ENCODE results near the gene SDK2. TPM values are rescaled to one million over a fixed set of nuclear protein-coding genes. Genes with fewer than 3 reads are reported as not detected.

The SDK2 gene
- total RNA-seq, 1 donor from 2014 or later = 11.0 TPM

- no peaks in the 10 kb centered on the region for H3K4me1 ChIP-seq (ENCODE audit: control insufficient read depth in 3 of 3, insufficient read depth in 3 of 3, low read length in 3 of 3)
- H3K9ac ChIP-seq (ENCODE audit: low read depth in 1 of 3, low read length in 3 of 3) = no peak overlapping the region
- peaks cover 13 to 32% (median 16%) of the 10 kb centered on the region in 3 donors for H3K27me3 ChIP-seq (ENCODE audit: control insufficient read depth in 3 of 3, insufficient read depth in 3 of 3, low read length in 3 of 3)
- no peak overlapping the region for H3K4me3 ChIP-seq (ENCODE audit: low read length in 3 of 3)
- no peaks in the 10 kb centered on the region for H3K9me3 ChIP-seq (ENCODE audit: control insufficient read depth in 3 of 3, low read length in 3 of 3)
- no peaks in the 10 kb centered on the region for H3K36me3 ChIP-seq (ENCODE audit: control insufficient read depth in 3 of 3, insufficient read depth in 3 of 3, low read length in 3 of 3)
- H3K27ac ChIP-seq (ENCODE audit: low read depth, low read length) = no peak overlapping the region
These were observed 132.5 kb downstream of the SDK2 start for GRCh38 chr17:73511719-73512115.

GRCh38 chr17:73510981-73511718 is 133.1 kb downstream of the SDK2 start:
- Histone ChIP-seq H3K4me3 (ENCODE audit: low read length in 3 of 3) (no peak overlapping the region), H3K36me3 (ENCODE audit: control insufficient read depth in 3 of 3, insufficient read depth in 3 of 3, low read length in 3 of 3) (no peaks in the 10 kb centered on the region), H3K9me3 (ENCODE audit: control insufficient read depth in 3 of 3, low read length in 3 of 3) (no peaks in the 10 kb centered on the region), H3K27me3 (ENCODE audit: control insufficient read depth in 3 of 3, insufficient read depth in 3 of 3, low read length in 3 of 3) (peaks cover 16 to 32% (median 17%) of the 10 kb centered on the region in 3 donors), H3K27ac (ENCODE audit: low read depth, low read length) (no peak overlapping the region), H3K4me1 (ENCODE audit: control insufficient read depth in 3 of 3, insufficient read depth in 3 of 3, low read length in 3 of 3) (no peaks in the 10 kb centered on the region), H3K9ac (ENCODE audit: low read depth in 1 of 3, low read length in 3 of 3) (no peak overlapping the region)

DNA sequence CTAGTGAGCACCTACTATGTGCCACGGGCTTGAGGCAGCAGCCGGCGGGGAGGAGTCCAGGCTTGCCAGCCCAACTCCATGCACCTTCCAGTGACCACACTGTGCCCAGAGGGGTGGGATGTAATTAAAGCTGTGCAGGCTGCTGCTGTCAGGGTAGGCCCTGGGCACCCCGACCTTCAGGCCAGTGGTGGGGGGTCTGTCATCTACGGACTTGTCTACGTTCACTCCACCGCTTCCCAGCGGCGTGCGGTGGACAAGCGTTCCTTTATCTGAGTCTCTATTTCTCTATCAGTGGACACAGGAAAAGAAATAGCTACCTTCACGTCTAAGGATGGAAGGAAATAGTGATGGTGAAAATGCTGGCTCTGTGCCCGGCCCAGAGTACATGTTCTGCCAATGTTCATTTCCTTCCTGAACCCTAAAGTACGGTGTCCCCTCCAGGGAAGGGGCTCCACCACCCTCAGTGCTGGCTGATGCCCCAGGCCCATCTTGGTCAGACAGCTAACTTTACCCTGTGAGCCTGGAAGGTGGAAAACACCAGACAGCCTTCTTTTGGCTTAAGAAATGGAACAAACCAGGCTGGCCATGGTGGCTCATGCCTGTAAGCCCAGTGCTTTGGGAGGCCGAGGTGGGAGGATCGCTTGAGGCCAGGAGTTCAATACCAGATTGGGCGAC is 135.2 kb downstream of the SDK2 start:
- Histone ChIP-seq H3K27ac (ENCODE audit: low read depth, low read length) (no peak overlapping the region), H3K36me3 (ENCODE audit: control insufficient read depth in 3 of 3, insufficient read depth in 3 of 3, low read length in 3 of 3) (no peaks in the 10 kb centered on the region), H3K4me1 (ENCODE audit: control insufficient read depth in 3 of 3, insufficient read depth in 3 of 3, low read length in 3 of 3) (no peaks in the 10 kb centered on the region), H3K27me3 (ENCODE audit: control insufficient read depth in 3 of 3, insufficient read depth in 3 of 3, low read length in 3 of 3) (peaks cover 16 to 30% (median 17%) of the 10 kb centered on the region in 3 donors), H3K9ac (ENCODE audit: low read depth in 1 of 3, low read length in 3 of 3) (no peak overlapping the region), H3K4me3 (ENCODE audit: low read length in 3 of 3) (no peak overlapping the region), H3K9me3 (ENCODE audit: control insufficient read depth in 3 of 3, low read length in 3 of 3) (no peaks in the 10 kb centered on the region)

DNA sequence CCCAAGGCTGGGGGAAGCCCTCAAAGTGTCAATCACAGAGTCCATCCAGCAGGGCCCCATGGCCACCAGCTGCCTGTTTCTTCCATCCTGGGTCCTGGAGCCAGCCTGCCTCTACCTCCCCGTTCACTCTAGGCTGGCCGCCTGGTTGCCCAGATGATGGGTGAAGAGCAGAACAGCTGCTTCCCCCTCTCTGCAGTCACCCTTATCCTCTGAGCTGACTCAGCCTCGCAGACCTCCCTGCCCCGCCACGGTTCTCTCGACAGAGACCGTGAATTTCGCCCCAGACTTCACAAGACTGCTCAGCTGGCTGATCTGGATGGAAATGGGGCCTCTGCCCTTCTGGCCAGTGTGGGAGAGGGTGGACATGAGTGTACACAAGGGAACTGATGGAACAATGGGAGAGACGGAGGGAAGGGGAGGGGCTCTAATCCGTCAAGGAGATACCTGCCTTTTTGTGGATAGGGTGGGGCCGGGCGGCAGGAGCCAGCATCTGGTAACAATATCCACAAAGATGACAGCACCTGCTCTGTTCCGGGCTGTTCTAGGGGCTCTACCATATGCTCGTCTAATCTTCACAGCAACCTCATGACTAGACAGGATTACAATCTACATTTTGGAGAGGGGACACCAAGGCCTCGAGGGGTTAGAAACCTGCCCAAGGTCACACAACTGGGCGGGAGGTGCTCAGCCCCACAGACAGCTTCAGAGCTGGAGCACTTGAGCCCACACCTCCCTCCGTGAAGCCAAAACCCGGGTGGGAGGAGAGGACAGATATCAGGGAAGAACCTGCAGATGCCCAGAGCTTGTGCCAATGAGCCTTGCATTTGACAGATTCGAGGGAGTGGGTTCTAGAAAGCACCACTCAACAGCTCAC is 136.0 kb downstream of the SDK2 start:
- Histone ChIP-seq H3K9me3 (ENCODE audit: control insufficient read depth in 3 of 3, low read length in 3 of 3) (no peaks in the 10 kb centered on the region), H3K27me3 (ENCODE audit: control insufficient read depth in 3 of 3, insufficient read depth in 3 of 3, low read length in 3 of 3) (peaks cover 16 to 26% (median 17%) of the 10 kb centered on the region in 3 donors), H3K36me3 (ENCODE audit: control insufficient read depth in 3 of 3, insufficient read depth in 3 of 3, low read length in 3 of 3) (no peaks in the 10 kb centered on the region), H3K9ac (ENCODE audit: low read depth in 1 of 3, low read length in 3 of 3) (no peak overlapping the region), H3K4me1 (ENCODE audit: control insufficient read depth in 3 of 3, insufficient read depth in 3 of 3, low read length in 3 of 3) (no peaks in the 10 kb centered on the region), H3K4me3 (ENCODE audit: low read length in 3 of 3) (no peak overlapping the region), H3K27ac (ENCODE audit: low read depth, low read length) (no peak overlapping the region)

DNA sequence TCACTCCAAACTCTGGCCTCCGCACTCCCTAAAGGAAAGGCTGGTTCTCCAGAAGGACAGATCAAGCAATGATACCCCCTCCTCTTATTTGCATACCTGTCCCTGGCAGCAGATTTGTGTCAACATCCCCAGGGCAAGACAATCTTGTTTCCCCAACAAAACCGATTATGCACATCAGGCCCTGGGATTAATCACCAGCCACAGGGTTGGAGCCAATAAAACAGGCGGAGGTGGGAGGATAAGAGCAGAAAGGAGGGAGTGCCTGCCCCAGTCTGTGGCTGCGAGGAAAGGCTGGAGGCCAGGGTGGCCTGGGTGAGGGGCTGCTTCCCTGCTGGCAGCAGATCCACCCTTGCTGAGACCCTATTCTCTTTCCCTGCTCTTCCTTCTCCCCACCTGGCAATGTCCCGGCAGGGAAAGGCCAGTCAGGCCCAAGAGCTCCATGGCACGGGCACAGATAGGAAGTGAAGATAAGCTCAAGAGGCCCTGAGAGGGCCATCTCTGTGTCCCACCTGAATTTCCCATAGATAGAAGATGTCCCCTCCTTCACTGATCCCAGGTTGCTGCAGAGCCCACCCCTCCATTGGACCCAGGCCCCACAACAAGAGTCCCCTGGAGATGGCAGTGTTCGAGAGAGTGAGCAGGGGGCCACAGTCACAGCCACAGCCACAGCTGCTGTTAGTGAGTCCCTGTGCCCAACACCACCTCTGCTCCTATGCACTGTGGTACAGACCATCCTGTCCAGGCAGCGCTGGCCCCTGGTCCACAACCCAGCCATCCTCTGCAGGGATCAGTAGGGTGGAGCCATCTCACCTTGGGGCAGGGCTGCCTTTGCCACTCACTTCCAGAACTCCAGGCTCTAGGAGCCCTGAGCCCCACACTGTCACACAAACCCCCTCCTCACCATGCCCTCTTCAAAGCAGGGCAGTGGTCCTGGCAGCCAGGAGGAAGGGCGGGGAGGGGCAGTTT is 137.5 kb downstream of the SDK2 start:
- Histone ChIP-seq H3K4me1 (ENCODE audit: control insufficient read depth in 3 of 3, insufficient read depth in 3 of 3, low read length in 3 of 3) (no peaks in the 10 kb centered on the region), H3K27me3 (ENCODE audit: control insufficient read depth in 3 of 3, insufficient read depth in 3 of 3, low read length in 3 of 3) (peaks cover 14 to 25% (median 16%) of the 10 kb centered on the region in 3 donors), H3K27ac (ENCODE audit: low read depth, low read length) (no peak overlapping the region), H3K36me3 (ENCODE audit: control insufficient read depth in 3 of 3, insufficient read depth in 3 of 3, low read length in 3 of 3) (no peaks in the 10 kb centered on the region), H3K9me3 (ENCODE audit: control insufficient read depth in 3 of 3, low read length in 3 of 3) (no peaks in the 10 kb centered on the region), H3K9ac (ENCODE audit: low read depth in 1 of 3, low read length in 3 of 3) (no peak overlapping the region), H3K4me3 (ENCODE audit: low read length in 3 of 3) (no peak overlapping the region)

DNA sequence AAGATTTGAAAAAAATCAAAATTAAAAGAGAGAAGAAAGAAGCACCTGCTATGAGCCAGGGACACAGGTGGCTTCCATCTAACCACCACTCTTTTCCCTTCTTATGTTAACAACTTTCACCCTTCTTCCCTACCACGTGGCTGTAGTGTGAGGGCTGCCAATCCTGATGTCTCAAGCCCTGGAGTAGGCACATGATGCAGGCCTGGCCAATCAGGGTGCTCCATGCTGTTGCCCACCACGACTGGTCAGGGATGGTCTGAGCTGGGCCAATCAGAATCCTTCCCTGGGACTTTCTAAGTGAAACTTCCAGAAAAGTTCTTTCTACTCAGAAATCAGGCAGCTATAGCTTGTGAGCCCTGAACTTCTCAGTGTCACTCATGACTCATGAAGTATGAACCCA is 140.7 kb downstream of the SDK2 start:
- Histone ChIP-seq H3K4me3 (ENCODE audit: low read length in 3 of 3) (no peak overlapping the region), H3K27ac (ENCODE audit: low read depth, low read length) (no peak overlapping the region), H3K27me3 (ENCODE audit: control insufficient read depth in 3 of 3, insufficient read depth in 3 of 3, low read length in 3 of 3) (peaks cover 16 to 24% (median 21%) of the 10 kb centered on the region in 3 donors), H3K9ac (ENCODE audit: low read depth in 1 of 3, low read length in 3 of 3) (no peak overlapping the region), H3K4me1 (ENCODE audit: control insufficient read depth in 3 of 3, insufficient read depth in 3 of 3, low read length in 3 of 3) (no peaks in the 10 kb centered on the region), H3K9me3 (ENCODE audit: control insufficient read depth in 3 of 3, low read length in 3 of 3) (no peaks in the 10 kb centered on the region), H3K36me3 (ENCODE audit: control insufficient read depth in 3 of 3, insufficient read depth in 3 of 3, low read length in 3 of 3) (no peaks in the 10 kb centered on the region)

- Histone ChIP-seq H3K9ac (ENCODE audit: low read depth in 1 of 3, low read length in 3 of 3) (no peak overlapping the region), H3K4me3 (ENCODE audit: low read length in 3 of 3) (no peak overlapping the region), H3K36me3 (ENCODE audit: control insufficient read depth in 3 of 3, insufficient read depth in 3 of 3, low read length in 3 of 3) (no peaks in the 10 kb centered on the region), H3K27me3 (ENCODE audit: control insufficient read depth in 3 of 3, insufficient read depth in 3 of 3, low read length in 3 of 3) (peaks cover 11 to 33% (median 29%) of the 10 kb centered on the region in 3 donors), H3K9me3 (ENCODE audit: control insufficient read depth in 3 of 3, low read length in 3 of 3) (no peaks in the 10 kb centered on the region), H3K4me1 (ENCODE audit: control insufficient read depth in 3 of 3, insufficient read depth in 3 of 3, low read length in 3 of 3) (no peaks in the 10 kb centered on the region), H3K27ac (ENCODE audit: low read depth, low read length) (no peak overlapping the region)
These were observed 143.7 kb downstream of the SDK2 start for GRCh38 chr17:73500414-73500999.

DNA sequence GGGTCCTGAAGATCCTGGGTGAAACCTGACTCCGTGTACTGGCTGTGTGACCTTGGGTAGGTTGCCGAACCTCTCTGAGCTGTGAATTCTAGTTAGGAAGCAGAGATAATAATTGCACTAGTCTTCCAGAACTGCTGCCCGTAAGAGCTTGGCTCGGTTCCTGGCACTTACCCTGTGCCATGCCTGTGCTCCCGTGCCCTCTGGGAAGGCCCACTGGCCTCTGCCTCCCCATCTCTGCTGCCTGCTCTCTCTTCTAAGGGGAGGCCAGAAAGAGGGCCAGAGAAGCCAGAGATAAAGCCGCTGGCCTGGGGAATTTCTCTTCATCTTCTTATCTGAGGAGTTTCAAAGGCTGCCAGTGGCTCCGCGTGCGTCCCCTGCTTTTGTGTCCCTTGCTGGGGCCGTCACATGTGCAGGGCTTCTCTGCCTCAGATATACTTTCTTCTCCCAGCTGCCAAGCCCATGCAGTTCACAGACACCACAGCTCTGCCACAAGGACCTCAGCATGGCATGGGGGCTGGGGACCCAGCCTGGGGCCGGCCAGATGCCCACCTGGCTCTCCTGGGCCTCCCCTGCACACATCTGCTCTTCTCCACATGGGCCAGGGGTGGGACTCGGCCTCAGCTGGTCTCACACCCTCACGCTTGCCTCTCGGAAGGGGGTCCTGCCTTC is 145.2 kb downstream of the SDK2 start:
- peaks cover 19 to 46% (median 35%) of the 10 kb centered on the region in 3 donors for H3K27me3 ChIP-seq (ENCODE audit: control insufficient read depth in 3 of 3, insufficient read depth in 3 of 3, low read length in 3 of 3)
- no peaks in the 10 kb centered on the region for H3K4me1 ChIP-seq (ENCODE audit: control insufficient read depth in 3 of 3, insufficient read depth in 3 of 3, low read length in 3 of 3)
- no peak overlapping the region for H3K9ac ChIP-seq (ENCODE audit: low read depth in 1 of 3, low read length in 3 of 3)
- no peaks in the 10 kb centered on the region for H3K36me3 ChIP-seq (ENCODE audit: control insufficient read depth in 3 of 3, insufficient read depth in 3 of 3, low read length in 3 of 3)
- no peak overlapping the region for H3K4me3 ChIP-seq (ENCODE audit: low read length in 3 of 3)
- no peaks in the 10 kb centered on the region for H3K9me3 ChIP-seq (ENCODE audit: control insufficient read depth in 3 of 3, low read length in 3 of 3)
- H3K27ac ChIP-seq (ENCODE audit: low read depth, low read length) = no peak overlapping the region

Measured in skeletal muscle tissue (tissue), 4 donors.